ENCODE results near the gene CLK4.

The CLK4 gene

GRCh38 chr5:178583279-178583678 is 43.6 kb downstream of the CLK4 start:
- no peak for TF ChIP-seq CTCF (IDR thresholded peaks at IDR 0.05; ENCODE audit: control insufficient read depth, insufficient read depth, low read depth, low read length, missing control alignments)
- DNase-seq (ENCODE audit: low read depth) = no peak
- no peak overlapping the region for H3K4me3 ChIP-seq (ENCODE audit: control insufficient read depth, low read depth, low read length)

GRCh38 chr5:178582291-178582690 is 44.6 kb downstream of the CLK4 start:
- no peak for TF ChIP-seq CTCF (IDR thresholded peaks at IDR 0.05; ENCODE audit: control insufficient read depth, insufficient read depth, low read depth, low read length, missing control alignments)
- no peak overlapping the region for H3K4me3 ChIP-seq (ENCODE audit: control insufficient read depth, low read depth, low read length)

GRCh38 chr5:178581621-178582020 is 45.2 kb downstream of the CLK4 start:
- H3K4me3 ChIP-seq (ENCODE audit: control insufficient read depth, low read depth, low read length) = no peak overlapping the region
- no peak for TF ChIP-seq CTCF (IDR thresholded peaks at IDR 0.05; ENCODE audit: control insufficient read depth, insufficient read depth, low read depth, low read length, missing control alignments)
- DNase-seq (ENCODE audit: low read depth) = no peak

More at GRCh38 chr5:178582291-178582690, 44.6 kb downstream of the CLK4 start:
- no peak for DNase-seq (ENCODE audit: low read depth)

GRCh38 chr5:178580271-178580955 is 46.4 kb downstream of the CLK4 start:
- no peak for DNase-seq (ENCODE audit: low read depth)
- TF ChIP-seq CTCF (IDR thresholded peaks at IDR 0.05; ENCODE audit: control insufficient read depth, insufficient read depth, low read depth, low read length, missing control alignments) = no peak
- no peak overlapping the region for H3K4me3 ChIP-seq (ENCODE audit: control insufficient read depth, low read depth, low read length)

GRCh38 chr5:178577944-178578343 is 48.9 kb downstream of the CLK4 start:
- H3K4me3 ChIP-seq (ENCODE audit: control insufficient read depth, low read depth, low read length) = no peak overlapping the region
- DNase-seq (ENCODE audit: low read depth) = no peak
- TF ChIP-seq CTCF (IDR thresholded peaks at IDR 0.05; ENCODE audit: control insufficient read depth, insufficient read depth, low read depth, low read length, missing control alignments) = no peak

- no peak for DNase-seq (ENCODE audit: low read depth)
- TF ChIP-seq CTCF (IDR thresholded peaks at IDR 0.05; ENCODE audit: control insufficient read depth, insufficient read depth, low read depth, low read length, missing control alignments) = no peak
- H3K4me3 ChIP-seq (ENCODE audit: control insufficient read depth, low read depth, low read length) = no peak overlapping the region
These were observed 49.4 kb downstream of the CLK4 start for GRCh38 chr5:178577376-178577839.
